ENCODE results near the gene HBP1.
"Not testable (repeated sequence)": the region's sequence is repeated elsewhere in the genome, so short reads cannot be mapped to it uniquely, and the experiment has no call there.

HBP1 gene

DNA sequence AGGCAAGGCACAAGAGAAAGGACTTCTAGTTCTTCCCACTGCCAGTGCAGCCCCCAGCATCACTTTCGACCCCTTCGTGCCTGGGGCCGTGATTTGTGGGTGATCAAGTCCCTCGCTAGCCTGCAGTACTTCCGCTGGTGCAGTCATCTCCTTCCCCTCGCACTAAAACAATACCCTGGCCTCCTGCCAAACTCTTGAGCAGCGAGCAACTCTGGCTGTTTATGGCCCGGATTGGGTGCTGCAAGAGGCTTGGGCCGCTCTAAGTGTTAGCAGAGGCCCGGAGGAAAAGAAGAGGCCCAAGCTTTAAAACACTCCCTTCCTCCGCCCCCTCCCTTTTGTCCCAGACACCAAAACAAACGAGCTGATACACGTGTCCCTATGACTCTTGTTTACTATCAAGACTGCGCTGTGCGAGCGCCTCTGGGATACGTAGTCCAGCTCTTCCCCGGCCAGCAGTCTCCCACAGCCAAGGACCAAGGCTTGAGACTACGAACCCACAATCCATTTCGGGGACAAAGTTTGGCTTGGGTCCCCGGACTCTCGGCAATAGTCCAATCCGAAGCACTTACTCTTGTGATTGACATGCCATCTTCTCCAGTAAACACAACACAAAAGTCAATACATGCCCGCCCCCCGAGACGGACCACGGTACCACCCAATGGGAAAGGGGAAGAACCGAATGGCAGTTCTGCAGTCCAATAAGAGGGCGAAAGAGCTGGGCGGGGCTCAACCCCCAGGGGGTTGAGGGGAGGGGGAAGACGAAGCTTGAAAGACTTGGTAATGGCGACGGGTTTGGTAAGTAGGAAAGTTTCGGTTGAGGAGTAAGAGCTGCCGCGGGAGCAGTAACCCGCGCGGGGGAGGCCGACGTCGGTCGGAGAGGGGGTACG, at the start of gene HBP1:
Gene HBP1, plus strand, starts transcription at position 771 of the 887 bp plus-strand sequence. CDS start 10,891 bp downstream, outside the sequence.
- peak; percentile 98 for DNase-seq

GRCh38 chr7:107119376-107120105, 49.3 kb upstream of the HBP1 start:
- no peak for DNase-seq

DNA sequence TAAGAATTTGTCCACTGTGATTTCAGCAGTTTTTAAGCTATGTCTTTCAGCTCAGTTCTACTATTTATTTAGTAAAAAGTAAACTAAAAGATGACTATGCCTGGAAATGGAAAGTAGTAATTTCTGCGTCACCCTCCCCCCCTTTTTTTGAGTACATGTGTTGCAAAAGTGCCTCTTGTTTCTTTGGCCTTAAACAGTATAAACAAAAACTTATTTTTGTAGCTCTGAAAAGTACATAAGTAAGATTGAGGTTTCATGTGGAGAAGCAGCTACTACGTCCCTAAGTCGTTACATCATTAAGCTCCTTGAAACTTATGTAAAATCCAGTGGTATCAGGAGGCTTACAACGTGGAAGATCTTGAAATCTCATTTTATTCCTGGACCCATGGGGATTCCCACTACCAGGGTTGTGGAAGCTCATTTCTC, 46.3 kb upstream of the HBP1 start:
- no peak for DNase-seq

DNA sequence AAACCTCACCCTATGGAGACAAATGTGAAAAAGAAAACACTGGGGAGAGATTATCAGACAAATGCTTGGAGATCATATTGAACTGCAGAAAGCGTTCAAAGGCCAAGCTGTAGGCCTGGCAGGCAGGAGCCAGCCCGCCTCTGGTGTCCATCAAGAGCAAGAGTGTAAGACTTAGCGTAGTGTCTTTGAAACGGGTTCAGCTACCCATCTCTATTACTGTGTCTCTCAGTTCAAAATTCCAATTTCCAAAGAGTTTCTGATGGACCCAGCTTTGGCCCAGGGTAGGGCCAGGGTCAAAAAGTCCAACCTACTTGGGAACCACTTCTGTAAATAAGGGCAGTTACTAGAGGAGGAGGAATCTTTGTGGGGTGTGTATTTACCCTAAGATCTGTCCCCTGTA, 45.4 kb upstream of the HBP1 start:
- no peak for DNase-seq

GRCh38 chr7:107125475-107125874, 43.3 kb upstream of the HBP1 start:
- DNase-seq: no peak

DNA sequence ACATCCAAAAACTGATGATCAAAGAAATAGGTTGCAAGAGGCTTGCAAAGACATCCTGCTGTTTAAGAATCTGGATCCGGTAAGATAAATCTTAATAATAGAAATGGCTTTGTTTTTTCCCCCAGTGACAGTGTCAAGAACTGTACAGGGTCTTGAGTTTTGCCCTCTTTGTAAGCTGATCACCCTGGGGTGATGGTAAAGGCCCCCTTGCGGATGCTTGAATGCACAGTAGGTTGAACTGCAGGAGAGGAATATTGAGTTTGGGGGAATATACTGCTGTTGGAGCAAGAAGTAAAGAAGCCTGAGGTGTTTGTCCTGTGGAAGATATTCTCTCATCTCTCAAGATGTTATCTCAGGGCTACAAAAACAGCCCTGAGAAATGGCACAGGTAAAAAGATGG, 40.6 kb upstream of the HBP1 start:
- DNase-seq: no peak

DNA sequence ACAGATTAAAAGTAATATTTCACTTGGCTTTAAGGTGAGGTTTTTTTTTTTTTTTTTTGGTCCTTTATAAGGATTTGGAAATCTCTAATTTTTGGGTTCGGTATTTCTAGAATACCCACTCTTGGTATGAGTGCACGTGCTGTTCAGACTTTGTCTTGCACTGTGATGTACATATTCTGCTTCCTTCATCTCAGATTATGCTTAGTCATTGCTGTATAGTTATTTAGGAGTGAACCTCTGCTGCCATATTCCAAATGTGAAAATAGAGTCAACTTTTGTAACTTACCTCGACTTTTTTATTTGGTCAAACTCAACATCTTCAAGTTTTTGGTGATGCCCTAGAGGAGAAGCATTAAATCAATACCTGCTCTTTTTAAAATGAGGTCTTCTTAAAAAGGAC, 40.1 kb upstream of the HBP1 start:
- no peak for DNase-seq

DNA sequence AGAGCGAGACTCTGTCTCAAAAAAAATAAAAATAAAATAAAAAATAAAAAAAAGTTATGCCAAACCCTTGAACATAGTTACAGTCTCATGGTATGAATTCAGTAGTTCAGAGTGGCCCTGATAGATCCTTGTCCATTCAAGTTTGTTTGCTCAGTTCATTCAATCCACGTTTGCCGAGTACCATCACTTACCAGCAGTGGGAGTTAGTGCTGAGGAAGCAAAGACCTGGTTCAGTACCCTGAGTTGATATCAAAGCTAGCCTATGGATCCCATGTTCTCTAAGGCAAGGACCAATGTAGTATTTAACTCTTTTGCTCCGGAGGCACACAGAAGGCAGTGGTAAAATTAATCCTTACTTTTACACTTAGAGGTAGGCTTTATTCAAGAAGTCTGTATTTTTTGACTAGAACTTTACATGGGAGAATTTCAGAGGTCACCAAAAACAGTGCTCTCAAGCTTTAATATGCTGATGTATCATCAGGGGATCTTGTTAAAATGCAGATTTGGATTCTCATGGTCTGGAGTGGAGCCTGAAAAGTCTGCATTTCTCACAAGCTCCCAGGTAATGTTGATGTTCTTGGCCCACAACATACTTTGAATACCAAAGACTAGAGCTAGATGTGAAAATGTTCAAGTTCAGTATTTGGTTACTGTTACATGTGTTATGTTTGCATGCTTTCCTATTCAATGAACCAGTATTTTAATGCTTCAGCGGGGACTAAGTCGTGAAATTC, 38.1 kb upstream of the HBP1 start:
- DNase-seq: no peak

DNA sequence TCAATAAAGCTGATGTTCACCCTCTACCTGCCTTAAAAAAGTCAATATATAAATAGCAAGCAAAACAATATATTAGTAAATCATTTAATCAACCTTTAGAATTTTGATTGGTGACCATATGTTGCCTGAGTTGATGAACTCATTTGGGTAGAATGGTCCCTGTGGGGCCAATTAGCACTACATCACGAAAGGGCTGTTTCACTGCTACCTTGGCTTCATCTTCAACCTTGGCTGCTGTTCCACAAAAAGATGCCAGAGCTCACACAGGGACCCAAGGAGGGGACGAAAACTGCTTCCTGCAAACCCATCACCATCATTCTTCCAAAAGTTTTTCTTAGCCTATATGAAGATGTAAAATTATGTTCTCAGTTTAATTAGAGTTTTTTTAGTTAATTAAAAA, 35.4 kb upstream of the HBP1 start:
- DNase-seq: no peak

DNA sequence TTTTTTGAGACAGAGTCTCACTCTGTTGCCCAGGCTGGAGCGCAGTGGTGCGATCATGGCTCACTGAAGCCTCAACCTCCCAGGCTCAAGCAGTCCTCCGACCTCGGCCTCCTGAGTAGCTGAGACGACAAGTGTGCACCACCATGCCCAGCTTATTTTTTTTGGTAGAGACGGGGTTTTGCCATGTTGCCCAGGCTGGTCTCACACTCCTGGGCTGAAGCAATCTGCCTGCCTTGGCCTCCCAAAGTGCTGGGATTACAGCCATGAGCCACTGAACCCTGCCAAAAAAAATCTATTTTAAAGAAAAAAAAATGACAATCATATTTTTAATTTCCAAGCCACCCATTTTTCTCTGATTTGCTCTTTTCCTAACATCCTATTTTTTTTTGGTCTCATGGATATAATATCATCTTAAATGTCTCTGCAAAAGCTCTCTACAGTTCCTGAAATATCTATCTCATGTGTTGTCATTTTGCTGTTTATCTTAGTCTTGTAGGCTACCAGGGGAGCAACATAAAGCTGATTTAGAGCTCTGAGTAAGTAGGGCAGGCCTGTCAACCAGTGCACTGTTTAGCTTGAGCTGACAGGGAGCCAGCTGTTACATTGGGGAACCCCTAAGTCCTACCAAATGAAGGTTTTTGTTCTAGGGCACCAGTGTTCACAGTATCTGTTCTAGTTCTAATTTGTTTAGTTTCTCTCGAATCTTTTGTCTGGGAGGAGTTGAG, 29.9 kb upstream of the HBP1 start:
- no peak for DNase-seq

GRCh38 chr7:107143875-107144274, 24.9 kb upstream of the HBP1 start:
- DNase-seq: not testable (repeated sequence)

DNA sequence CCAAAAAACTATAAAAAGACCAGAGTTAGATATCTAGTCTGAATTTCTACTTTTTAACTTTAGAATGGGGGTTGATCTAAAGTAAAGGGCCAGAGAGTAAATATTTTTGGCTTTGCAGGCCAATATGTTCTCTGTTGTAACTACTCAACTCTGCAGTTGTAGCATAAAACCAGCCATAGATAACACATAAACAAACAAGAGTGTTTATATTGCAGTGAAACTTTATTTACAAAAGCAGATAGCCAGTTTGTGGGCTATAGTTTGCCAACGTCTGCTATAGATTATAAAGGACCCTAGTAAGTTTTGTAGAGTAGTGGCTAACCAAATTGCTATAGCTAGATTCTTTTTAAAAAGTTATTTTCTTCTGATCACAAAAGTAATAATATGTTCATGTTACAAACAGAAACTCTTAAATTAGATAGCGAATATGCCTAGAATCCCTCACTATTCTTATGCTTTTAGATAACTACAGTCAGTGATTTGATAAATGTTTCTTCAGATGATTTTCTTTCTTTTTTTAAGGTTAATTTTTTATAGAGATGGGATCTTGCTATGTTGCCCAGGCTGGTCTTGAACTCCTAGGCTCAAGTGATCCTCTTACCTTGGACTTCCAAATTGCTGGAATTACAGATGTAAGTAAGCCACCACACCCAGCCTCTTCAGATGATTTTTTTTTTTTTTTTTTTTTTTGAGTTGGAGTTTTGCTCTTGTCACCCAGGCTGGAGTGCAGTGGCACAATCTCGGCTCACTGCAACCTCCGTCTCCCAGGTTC, 23.6 kb upstream of the HBP1 start:
- no peak for DNase-seq

DNA sequence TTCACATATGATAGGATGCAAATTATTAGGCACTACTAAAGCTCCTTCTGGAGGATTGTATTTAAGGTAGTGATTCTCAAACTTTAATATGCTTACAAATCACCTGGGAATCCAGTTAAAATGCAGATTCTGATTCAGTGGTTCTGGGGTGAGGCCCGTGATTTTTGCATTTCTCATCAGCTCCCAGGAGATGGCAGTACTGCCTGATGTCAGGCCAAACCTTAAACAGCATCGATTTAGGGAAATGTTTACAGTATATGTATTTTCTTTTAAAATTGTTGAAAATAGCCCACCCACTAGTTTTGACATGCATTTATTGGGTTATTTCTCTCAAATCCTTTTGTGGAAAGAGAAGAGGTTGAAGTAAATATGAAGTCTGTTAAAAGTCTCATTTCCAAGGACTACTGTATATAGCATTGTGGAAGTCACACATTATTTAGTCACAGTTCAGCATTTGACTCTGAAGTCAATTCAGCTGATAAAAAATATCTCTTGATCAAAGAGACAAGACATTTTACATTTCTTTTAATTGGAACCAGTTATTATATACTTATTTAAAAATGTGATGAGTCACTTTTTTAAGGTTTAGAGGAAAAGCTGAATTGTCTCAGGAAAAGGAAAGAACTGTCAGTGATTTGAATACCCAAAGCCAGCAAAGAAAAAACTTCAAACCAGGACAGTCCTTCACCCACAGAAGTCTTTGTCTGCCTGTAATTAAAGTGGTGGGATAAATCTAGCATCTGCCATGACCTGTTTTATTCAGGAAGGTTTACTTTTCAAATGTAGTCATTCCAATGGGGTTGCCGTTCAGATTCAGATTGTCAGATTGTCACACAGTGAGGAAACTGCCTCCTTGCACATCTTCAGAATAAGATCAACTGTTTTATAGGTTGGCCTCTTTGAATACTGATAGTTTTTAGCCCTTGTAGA, 21.1 kb upstream of the HBP1 start:
- peak; percentile 33 for DNase-seq

DNA sequence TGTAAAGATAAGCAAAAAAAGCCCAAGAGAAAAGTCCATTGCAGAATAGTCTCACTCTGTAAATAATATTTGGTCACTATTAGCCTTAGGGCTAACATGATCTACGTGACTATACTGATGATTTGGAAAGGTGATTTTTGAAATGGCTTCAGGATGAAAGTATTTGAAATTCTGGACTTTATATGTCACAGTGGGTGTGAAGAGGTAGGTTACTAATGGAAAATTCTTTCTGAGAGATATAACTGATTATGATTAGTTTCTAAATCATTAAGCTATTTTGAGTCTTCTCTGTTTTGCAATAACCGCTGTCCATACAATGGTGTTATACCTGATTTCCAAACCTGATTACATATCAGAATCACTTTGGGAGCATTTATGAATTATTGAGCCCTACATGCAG, 20.1 kb upstream of the HBP1 start:
- DNase-seq: no peak

DNA sequence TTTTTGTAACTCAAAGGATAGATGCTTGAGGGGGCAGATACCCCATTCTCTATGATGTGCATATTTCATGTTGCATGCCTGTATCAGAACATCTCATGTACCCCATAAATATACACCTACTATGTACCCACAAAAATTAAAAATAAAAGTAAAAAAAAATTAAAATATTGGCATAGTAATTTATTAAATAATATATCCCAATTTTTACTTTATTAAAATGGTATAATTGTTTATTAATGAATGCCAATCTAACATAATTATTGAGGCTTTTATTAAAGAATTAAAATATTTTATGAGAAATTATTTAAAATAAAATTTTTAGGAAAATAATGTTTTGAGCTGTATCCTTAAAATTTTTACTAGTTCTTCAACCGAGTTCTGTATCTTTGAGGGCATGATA, 18.9 kb upstream of the HBP1 start:
- no peak for DNase-seq

GRCh38 chr7:107150375-107151073, 18.3 kb upstream of the HBP1 start:
- DNase-seq: peak; percentile 80

DNA sequence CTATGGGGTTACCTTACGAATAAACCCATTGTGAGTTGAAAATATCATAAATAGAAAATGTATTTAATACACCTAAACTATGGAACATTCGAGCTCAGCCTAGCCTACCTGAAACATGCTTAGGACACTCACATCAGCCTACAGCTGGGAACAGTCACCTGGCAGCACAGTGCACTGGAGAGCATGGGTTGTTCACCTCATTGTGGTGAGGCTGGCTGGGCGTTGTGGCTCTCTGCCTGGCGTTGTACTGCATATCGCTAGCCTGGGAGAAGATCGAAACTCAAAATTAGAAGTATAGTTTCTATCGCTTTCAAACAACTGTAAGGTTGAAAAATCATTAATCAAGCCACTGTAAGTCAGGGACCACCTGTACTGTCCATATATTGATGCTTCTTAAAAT, 17.3 kb upstream of the HBP1 start:
- no peak for DNase-seq

GRCh38 chr7:107152011-107152410, 16.8 kb upstream of the HBP1 start:
- no peak for DNase-seq

GRCh38 chr7:107154826-107155225, 14.0 kb upstream of the HBP1 start:
- no peak for DNase-seq

- DNase-seq: not testable (repeated sequence)
Measured at GRCh38 chr7:107155726-107156125, 13.1 kb upstream of the HBP1 start.
